Medulla oblongata (tissue), 1 donor: Measurements from ENCODE around the gene PTMA.

ENCODE experiments used
- DNase-seq: peaks from one replicate; pipeline ENCODE4 v3.0.0-alpha.2; 2015; ENCODE audit errors: extremely low spot score

The PTMA gene

DNA sequence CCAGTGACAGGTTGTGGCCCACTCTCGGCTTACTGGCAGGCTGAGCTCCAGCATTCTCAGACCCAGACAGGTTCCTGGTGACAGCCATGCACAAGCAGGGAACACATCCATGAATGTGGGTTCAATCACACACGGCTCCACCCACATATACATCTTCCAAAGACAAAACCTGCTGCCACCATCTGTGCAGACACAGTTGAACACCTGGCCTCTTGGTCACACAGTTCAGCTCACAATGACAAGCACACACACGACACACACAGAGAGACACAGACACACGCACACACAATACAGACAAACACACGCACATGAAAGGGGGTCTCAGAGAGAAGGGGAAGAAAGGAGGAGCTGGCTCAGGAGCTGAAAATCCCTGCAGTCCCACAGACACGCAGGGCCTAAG, 32.1 kb upstream of the PTMA start:
- DNase-seq = no peak

DNA sequence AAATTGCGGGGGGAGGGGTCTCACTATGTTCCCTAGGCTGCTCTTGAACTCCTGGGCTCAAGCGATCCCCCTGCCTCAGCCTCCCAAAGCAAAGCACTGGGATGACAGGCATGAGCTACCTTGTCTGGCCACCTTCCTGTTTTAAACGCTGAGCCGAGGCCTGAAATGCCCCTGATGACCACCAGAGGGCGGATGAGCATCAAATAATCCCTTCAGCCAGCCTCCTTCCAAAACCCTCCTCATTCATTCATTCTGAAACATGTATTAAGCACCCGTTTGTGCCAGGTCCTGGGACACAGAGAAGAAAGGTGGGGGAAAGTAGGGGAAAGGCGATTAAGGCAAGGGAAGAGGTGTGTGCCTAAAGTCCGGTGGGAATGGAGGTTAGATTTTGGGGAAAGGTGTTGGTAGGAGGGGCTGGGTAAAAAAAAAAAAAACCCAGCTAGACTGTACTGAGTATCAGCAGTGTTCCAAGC, 30.7 kb upstream of the PTMA start:
- peak; percentile 95 for DNase-seq

DNA sequence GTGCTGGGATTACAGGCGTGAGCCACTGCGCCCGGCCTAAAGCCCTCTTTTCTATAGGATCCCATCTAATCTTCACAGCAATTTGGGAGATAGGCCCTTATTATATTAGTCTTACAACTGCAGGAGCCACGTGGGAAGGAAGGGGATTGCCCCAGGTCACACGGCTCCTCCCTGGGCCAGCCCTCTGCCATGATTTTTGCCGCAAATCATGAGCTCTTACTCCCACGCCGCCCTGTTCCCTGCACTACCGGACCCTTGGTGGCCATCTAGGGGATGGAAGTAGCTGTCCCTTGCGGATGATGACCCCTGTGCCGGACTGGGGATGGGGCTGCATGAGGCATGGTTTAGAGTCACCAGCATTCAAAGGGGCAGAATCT, 28.4 kb upstream of the PTMA start:
- no peak for DNase-seq

DNA sequence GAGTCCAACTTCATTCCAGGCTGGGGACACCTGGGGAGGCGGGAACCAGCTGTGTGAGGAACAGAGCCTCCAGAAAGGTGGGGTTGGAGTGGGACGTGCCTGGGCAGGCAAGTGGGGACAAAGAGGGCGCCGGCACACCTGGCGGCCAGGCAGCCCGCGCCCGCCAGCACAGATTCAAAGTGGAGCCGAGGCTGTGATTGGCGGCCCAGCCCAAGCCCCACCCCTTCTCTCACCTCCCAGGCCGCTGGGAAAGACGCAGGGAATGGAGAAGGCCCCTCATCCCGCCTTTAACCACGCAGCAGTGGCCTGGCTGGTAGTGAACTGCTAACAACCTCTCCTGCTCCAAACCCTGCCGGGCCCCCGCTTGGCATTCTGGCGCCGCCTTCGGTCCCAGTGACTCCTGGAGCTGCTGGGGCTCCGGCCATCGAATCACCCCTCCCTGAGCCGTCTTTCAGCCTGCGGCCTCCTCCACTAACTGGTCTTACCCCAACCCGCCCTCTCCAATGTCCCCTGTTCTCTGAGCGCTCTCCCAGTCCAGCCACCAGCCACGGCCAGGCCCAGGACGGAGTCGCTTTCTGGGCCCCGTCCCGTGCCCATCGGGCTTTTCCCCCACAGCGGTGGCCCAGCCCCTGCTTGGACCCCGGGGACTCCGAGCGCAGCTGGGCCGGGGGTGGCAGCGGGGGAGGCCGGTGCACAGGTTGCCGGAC, 27.9 kb upstream of the PTMA start:
- no peak for DNase-seq

DNA sequence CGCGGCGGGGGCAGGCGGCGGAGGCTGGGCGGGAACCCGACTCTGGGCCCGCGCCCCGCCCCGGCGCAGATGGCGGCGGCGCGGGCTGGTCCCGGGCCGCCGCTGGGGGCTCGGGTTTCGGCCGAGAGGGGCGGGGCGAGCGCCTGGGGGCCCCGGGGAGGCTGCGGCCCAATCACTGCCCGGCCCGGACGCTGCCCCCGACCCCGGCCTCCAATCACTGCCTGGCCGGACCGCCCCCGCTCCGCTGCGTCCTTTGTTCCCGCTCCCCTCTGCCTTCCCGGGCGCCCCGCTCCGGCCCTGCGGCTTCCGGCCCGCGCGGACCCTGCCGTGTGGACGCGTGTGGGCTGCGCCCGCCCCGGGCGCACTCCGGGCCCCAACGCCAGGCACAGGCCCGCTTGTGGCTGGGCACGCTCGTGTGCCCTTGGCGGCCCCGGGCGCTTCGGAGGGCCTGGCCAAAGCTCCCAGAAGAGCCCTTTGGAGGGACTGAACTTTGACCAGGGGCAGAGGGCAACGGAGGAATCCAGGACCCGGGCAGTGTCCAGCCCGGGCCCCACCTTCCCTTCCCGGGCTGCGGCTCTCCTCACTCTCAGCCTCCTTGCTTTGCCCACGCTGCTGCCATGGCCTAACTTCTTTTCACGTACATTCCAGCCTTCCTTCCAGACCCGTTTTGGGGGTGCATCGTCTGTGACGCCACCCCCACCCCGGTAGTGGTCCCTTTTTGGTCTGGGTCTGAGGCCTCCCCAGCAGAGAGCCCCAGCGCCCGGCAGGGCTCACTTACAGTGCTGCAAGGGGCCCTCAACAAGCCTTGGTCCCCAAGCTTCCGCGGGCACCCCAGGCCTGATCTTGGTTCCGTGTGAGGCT, 27.1 kb upstream of the PTMA start:
- peak; percentile 78 for DNase-seq

DNA sequence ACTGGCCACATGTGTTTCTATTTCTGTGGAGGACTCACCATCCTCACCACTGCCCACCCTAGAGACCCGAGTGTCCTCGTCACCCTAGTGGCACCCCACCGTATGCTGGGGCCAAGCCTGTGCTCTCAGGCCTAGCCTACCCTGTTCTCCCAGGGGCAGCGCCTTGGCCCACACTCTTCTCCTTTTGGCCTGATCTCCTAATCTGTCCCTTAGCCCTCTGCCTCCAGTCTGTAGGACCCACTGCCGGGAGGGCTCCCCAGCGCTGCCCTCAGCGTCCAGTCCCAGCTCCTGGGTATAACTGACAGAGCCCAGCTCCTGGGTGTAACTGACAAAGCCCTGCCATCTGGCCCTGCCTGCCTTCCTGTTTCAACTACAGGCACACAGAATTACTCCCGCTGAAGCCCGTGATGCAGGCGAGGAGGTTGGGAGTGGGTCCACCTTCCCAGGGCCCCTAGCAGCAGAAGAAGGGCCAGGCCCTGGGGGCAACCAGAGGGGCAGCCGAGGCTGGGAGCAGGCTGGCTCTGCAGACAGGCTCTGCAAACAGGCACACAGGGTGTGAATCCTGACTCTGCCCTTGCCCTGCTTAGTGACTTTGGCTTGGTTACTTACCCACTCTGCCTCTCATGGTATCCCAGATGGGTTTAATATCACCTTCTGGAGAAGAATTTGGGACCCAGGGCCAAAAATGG, 25.6 kb upstream of the PTMA start:
- DNase-seq = no peak

DNA sequence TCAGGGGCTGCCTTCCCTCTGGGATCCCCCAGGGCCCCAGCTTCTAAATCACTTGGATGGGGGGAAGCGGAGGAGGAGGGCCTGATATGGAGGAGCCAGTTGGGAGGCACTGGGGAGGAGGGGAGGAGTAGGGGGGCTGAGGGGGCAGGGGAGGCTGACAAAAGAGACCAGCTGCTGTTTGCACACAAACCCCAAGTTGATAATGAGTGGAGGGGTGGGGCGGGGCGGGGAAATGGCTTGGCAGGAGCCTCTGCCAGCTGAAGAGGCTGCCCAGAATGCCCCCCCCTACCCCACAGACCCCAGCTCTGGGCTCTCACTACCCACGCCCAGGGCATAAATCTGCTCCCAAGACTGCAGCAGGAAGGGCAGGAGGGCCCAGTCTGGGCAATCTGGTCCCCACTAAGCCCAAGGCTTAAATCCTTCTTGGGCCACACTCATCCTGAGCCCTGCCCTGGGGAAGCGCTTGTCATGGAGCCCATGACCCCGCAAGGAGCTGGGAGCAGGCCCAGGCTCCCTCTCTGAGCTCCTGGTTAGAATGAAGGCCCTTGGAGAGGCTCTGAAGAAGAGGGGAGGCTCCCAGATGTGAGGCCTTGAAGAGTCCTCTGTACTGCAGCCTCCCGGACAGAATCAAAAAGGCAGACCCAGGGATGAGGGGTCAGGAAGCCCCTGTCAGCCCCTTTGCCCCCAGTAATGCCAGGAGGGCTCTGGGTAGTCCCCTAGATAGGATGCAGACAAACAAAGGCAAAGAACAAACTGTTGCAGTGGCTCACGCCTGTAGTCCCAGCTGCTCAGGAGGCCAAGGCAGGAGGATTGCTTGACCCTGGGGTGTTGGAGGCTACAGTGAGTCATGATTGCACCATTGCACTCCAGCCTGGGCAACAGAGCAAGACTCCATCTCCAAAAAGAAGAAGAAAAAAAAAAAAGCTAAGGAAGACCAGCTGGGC, 24.8 kb upstream of the PTMA start:
- DNase-seq = no peak

DNA sequence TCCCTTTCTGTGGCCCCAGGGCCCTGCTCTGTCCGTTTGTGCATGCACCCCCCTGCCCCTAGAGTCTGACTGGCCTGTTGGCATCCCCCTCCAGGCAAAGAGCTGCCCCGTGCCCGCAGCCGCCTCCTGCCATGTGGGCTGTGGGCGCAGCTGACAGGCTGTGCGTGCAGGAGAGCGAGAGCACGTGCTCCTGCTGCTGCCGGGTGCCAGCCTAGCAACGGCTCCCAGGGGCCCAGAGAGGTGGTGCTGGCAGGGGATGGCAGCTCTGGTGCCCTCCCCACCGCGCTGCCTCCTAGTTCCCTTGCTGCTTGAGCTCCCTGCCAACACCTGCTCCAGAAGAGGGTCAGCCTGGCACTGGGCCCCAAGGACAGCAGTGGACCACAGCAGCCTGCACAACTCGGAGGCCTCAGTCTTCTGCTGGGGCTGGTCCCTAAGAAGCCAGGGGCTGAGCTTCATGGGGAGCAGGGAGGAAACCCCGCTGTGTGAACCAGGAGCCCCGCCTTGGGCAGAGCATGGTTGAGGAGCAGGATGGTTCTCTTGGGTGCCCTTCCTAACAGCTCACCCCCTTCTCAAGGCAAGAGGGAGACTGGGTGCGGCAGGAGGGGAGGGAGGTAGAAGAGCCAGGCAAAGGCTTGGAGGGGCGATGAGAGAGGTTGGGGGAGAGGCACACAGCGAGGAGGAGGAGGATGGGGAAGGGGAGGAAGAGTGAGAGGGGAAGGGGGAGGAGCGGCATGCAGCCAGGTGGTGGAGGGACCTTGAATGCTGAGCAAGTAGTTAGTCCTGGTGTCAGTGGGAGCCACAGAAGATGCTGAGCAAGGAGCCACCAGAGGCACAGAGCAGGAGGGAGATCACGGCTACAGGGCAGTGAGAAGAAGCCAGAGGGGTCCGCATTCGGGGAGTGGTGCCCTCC, 23.8 kb upstream of the PTMA start:
- DNase-seq = peak; percentile 86

DNA sequence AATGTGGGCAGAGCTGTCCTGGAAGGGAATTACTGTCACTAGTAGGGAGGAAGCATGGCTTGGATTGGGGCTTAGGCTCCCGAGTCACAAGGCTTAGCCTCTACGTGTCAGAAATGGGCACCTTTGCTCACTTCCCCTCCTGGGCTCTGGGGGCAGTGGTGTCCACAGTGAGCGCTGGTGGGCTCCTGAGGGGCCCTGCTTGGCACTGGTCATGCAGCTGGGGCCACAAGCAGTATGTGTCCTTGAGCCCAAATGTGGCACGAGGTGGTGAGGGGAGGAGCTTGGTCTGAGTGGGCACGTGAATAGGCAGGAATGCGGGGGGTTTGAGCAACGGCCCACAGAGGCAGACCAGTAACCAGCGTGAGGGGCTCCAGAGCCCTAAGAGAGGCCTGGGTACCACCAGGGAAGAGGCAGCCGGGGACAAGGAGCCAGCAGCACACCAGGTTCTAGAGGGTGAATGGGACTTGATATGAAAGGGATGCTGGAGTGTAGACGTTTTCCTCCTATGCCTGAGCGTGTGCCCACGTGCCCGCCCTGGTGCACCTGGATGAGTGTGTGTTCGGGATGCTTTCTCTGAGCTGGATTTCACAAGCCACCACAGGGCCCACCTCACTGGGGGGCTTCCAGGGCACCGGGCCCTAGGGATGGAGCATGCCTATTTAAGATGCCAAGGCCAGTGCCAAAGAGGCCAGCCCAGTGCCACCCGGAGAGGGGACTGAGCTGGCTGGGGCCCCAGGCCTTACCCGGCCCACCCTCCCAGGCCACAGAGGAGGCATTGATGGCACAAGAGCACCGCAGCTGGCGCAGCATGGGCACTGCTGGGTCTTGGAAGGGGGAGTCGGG, 22.8 kb upstream of the PTMA start:
- DNase-seq = peak; percentile 96

DNA sequence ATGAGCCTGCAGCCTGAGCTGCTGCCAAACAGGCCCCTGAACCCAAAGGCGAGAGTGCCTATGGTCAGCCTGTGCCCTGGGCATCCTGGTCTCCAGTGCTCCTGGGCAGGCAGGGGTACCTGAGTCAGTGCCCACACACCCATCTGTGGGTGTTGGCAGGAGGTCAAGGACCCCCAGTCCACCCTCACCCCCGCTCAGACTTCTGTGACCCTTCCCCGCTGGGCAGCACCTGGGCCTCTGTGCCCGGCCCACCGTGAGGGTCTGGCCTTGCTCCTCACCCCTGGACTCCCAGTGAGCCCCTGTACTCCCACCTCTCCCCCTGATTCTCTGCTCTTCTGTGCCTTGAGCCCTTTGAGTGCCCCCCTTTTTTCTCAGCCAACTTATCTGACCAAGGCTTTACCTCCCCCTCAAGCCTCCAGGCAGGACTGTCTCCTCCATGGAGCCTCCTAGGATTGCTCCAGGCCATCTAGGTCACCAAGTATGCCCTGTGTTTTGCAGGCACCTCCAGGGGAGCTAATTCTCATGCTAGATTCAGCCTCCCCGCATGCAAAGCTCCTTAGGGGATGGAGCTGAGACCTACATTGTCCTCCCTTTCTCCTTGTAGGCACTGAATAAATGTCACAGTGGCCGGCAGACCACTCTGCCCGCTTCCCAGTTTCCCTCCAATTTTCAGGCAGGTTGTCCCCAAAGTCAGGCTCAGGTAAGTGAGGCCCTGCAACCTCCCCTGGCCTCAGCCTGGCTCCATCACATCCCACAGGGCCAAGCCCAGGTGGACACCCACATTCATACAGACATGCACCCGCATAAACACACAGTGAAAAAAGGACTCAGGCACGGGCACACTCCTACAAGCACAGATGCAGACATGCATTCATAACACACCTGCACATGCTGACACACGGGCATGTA, 21.9 kb upstream of the PTMA start:
- no peak for DNase-seq

DNA sequence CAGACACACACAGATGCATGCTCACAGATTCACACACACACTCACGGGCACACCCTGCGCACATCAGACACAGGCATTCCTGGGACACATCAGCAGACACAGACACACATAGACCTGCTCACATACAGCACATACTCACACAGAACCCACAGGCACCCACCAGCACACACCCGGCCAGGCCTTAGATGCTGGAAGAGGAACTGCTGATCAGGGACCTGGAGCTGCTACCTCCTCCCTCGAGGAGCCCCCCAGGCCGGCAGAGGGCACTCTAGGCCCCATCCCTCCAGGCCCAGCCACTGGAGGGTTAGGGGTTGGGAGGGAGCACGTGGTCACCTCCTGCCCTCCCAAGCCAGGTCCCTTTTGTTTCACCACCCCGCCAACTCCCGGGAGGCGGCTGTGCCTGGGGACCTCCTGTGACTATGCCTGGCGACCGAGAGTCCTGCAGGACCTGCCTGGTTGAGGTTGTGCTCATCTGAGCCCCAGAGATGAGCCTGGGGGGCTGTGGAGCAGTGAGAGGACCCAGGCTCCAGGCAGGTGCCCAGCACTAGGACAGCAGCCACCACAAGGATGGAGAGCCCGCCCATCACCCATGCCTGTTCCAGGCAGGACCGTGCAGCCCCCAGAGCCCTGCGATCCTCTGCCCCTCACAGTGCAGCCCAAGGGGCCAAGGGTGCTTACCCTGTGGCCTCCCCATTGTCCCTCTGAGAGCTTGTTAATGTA, 21.0 kb upstream of the PTMA start:
- DNase-seq = peak; percentile 94

DNA sequence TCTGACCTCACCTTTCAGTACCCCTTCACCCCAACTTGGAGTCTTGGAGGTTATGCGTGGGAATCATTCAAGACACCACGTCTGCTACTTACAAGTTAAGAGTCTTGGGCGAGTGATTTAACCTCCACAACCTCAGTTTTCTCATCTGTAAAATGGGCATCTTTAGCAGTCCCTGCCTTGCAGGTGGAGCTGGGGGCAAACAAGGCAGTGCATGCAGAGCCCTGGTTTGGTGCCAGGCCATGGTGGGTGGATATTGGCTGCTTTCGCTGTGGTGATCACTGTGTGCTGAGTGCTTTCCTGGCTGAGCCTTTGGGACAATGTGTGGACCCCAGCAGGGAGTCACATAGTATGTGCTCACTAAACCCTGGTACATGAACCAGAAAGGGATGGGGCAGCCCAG, 20.4 kb upstream of the PTMA start:
- DNase-seq = peak; percentile 9

DNA sequence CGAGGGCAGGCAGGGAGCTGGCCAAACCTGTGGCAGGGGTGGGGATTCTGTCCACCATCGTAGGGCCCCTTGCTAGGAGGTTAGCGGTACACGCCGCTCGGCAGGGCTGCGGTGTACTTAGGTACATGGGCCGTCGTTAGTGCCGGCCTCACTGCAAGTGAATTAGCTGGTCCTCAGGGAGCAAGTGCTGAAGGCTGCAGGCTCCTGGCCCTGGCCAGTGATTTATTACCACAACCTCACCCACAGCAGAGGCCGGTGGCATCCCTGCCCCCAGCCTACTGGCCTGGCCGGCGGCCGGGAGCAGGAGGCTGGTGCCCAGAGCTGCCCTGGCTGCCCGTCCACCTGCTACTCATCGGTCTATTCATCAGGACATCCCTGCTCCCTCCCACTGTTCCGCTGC, 19.6 kb upstream of the PTMA start:
- peak; percentile 57 for DNase-seq

DNA sequence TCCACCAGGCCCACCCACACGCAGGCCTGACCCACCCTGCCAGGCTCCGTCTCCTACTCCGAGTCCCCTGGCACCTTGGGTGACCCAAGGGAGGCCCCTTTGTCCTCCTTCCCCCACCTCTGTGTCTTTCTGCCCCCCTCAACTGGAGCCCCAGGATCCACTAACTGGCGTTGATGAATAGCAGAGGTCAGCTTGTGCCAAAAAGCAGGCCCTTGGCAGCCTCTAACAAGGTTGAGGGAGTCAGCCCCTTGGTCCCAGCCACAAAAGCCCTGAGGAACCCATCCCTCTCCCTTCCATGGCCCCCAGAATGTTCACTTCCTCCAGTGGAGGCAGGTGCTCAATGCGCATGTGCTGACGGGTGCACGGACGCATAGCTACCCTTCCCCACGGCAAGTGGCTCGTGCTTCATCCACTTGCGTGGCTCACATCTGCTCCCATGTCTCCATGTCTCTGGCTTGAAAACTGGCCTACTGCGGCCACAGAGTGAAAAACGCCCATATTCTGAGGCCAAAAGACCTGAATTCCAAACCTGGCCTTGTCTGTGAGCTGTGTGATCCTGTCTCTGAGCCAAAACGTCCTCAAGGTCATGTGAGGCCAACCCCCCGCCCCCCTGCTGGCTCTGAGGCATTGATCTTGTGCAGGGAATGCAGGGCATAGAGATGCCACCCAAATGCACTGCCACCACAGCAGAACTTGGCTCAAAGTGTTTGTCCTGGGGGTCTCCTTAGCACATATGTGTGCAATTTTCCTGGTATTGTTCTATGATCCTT, 19.0 kb upstream of the PTMA start:
- no peak for DNase-seq

DNA sequence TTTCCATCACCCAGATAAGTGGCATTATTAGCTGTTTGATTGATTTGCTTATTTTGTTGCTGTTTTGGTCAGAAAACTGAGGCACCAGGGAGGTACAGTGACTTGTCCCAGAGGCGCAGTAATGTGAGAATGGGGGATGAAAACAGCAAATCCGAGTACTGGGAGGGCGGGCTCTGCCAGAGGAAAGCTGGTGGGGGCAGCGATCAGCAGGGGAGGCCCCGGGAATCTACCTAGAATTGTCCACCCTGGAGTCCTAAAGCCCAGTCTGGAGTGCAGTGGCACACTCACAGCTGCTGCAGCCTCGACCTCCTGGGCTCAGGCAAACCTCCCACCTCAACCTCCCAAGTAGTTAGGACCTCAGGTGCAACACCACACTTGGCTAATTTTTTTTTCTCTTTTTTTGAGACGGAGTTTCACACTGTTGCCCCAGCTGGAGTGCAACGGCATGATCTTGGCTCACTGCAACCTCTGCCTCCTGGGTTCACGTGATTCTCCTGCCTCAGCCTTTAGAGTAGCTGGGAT, 17.0 kb upstream of the PTMA start:
- no peak for DNase-seq

DNA sequence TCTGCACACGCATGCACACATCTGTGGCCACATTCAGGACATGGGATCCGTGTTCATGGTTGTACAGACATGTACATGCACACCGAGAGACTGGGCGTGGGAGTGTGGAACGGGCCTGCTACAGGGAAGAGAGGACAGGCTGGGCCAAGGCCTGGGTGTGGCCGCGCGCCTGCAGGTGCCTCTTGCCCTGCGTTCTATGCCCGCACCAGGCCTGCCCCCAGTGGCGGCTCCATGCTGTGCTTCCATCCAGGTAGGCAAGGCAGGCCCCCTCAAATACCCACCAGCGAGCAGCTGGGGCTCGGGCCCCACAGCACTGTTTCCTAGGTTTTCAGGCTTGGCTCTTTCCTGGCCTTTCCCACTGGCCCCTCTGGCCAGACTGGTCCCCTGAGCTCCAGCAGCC, 15.5 kb upstream of the PTMA start:
- no peak for DNase-seq

DNA sequence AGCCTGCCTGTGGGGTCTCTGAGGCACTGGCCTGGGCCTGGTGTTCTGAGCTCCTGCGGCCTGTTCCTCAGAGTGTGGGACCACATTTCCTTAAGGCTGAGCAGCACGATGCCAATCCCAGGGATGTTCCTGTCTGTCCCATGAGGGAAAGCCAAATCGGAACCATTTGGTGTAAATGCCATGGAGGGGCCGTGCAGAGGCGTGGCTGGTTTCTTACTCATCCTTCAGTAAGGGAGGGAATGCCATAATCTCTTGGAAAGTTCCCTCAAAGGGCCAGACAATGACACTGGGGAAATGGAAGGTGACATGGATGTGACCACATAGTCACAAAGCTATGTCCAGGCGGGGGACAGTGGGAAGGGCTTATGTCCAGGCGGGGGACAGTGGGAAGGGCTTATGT, 14.4 kb upstream of the PTMA start:
- no peak for DNase-seq
